DMS114 treated with DMSO at 0.1 percent for 48 hours (cell line): ENCODE data around the gene CNIH3.

Source experiments
- DNase-seq: peaks from one replicate; lab custom pipeline; 2025; ENCODE audit not compliant: unreplicated experiment; lab: John Stamatoyannopoulos, UW

The CNIH3 gene

GRCh38 chr1:224718470-224719053 lies 102.4 kb downstream of the CNIH3 start:
- no peak for DNase-seq

- no peak for DNase-seq
Measured at GRCh38 chr1:224719716-224720115, 103.6 kb downstream of the CNIH3 start.

- DNase-seq = no peak
Measured at GRCh38 chr1:224720216-224720615, 104.1 kb downstream of the CNIH3 start.

GRCh38 chr1:224721000-224721399 lies 104.9 kb downstream of the CNIH3 start:
- no peak for DNase-seq

- no peak for DNase-seq
Measured at GRCh38 chr1:224722838-224723237, 106.7 kb downstream of the CNIH3 start.

GRCh38 chr1:224724566-224724965 lies 108.4 kb downstream of the CNIH3 start:
- no peak for DNase-seq

- no peak for DNase-seq
Measured at GRCh38 chr1:224726441-224727182, 110.5 kb downstream of the CNIH3 start.

GRCh38 chr1:224727351-224728289 lies 111.5 kb downstream of the CNIH3 start:
- DNase-seq = no peak

- DNase-seq = no peak
Measured at GRCh38 chr1:224730540-224730939, 114.4 kb downstream of the CNIH3 start.

GRCh38 chr1:224730965-224731364 lies 114.8 kb downstream of the CNIH3 start:
- no peak for DNase-seq

- DNase-seq = no peak
Measured at GRCh38 chr1:224731633-224732032, 115.5 kb downstream of the CNIH3 start.

- DNase-seq = no peak
Measured at GRCh38 chr1:224732377-224733026, 116.4 kb downstream of the CNIH3 start.

GRCh38 chr1:224733027-224733911 lies 117.2 kb downstream of the CNIH3 start:
- DNase-seq = no peak

GRCh38 chr1:224734261-224734935 lies 118.3 kb downstream of the CNIH3 start:
- DNase-seq = no peak

GRCh38 chr1:224735159-224735558 lies 119.0 kb downstream of the CNIH3 start:
- no peak for DNase-seq

- no peak for DNase-seq
Measured at GRCh38 chr1:224736619-224737352, 120.7 kb downstream of the CNIH3 start.

GRCh38 chr1:224737353-224737727 lies 121.2 kb downstream of the CNIH3 start:
- DNase-seq = no peak

- no peak for DNase-seq
Measured at GRCh38 chr1:224739303-224739996, 123.3 kb downstream of the CNIH3 start.
